CD4-positive, alpha-beta T cell (primary cell): Measurements from ENCODE around the gene INSYN2B. TPM values are rescaled to one million over a fixed set of nuclear protein-coding genes. Genes with fewer than 3 reads are reported as not detected.
"Not testable (repeated sequence)": the region's sequence is repeated elsewhere in the genome, so short reads cannot be mapped to it uniquely, and the experiment has no call there.

Experiments
- ATAC-seq: fragments of 200-7000 bp; cut with Tn5 transposase; one replicate; pipeline ENCODE4 v1.10.0; 2022; ENCODE audit warnings: mild to moderate bottlenecking; ENCODE audit not compliant: poor library complexity
- CTCF ChIA-PET: fragments of 350-600 bp; sonication (Branson Sonifier 250); formaldehyde crosslinking; loops from one replicate; lab custom pipeline; 2021; ENCODE audit warnings: antibody characterized with exemption, inconsistent platforms; lab: Charles Lee
- POLR2A ChIA-PET: fragments of 350-600 bp; sonication (Branson Sonifier 250); formaldehyde crosslinking; loops from one replicate; lab custom pipeline; 2021; ENCODE audit warnings: antibody characterized with exemption, inconsistent platforms; lab: Charles Lee
- DNase-seq, 14 experiments: peaks; one replicate each; pipeline ENCODE4 v3.0.0-alpha.2; 2013 to 2020; ENCODE audit warnings: mixed read lengths in 2 of 14
- H3K27ac ChIP-seq, 2 donors: one replicate each; pipeline versions ENCODE4 v1.5.1 to v1.7.0; 2013; ENCODE audit warnings: low read length in 2 of 2, low read depth in 1 of 2, mild to moderate bottlenecking in 1 of 2
- H3K27me3 ChIP-seq, 2 experiments: 1 replicate in 1 of 2; 2 replicates in 1 of 2; pipeline versions ENCODE4 v1.6.1 to v1.7.0; 2013; ENCODE audit warnings: low read length in 2 of 2, control low read depth in 1 of 2, mild to moderate bottlenecking in 1 of 2, moderate library complexity in 1 of 2; ENCODE audit not compliant: insufficient read depth in 2 of 2, control insufficient read depth in 1 of 2
- H3K36me3 ChIP-seq: one replicate; pipeline ENCODE4 v1.6.1; 2013; ENCODE audit warnings: low read length, control low read depth; ENCODE audit not compliant: insufficient read depth
- H3K4me1 ChIP-seq: one replicate; pipeline ENCODE4 v1.6.1; 2013; ENCODE audit warnings: low read length, control low read depth; ENCODE audit not compliant: insufficient read depth
- H3K4me3 ChIP-seq: one replicate; pipeline ENCODE4 v1.5.1; 2013; ENCODE audit warnings: mild to moderate bottlenecking, low read length, moderate library complexity
- H3K9me3 ChIP-seq, 2 experiments: 1 replicate in 1 of 2; 2 replicates in 1 of 2; pipeline versions ENCODE4 v1.6.1 to v1.7.0; 2013; ENCODE audit warnings: low read length in 2 of 2, mild to moderate bottlenecking in 2 of 2, control low read depth in 1 of 2, moderate library complexity in 1 of 2; ENCODE audit not compliant: control insufficient read depth in 1 of 2, insufficient read depth in 1 of 2
- H3K27ac Mint-ChIP-seq: one replicate; pipeline ENCODE4 v1.8.0; 2020; ENCODE audit warnings: mixed read lengths
- H3K27me3 Mint-ChIP-seq: one replicate; pipeline ENCODE4 v1.8.0; 2021; ENCODE audit warnings: mixed read lengths
- H3K36me3 Mint-ChIP-seq: one replicate; pipeline ENCODE4 v1.8.0; 2021; ENCODE audit warnings: low read depth, mixed read lengths
- H3K4me1 Mint-ChIP-seq: one replicate; pipeline ENCODE4 v1.8.0; 2021; ENCODE audit warnings: low read depth, mixed read lengths
- H3K4me3 Mint-ChIP-seq: one replicate; pipeline ENCODE4 v1.8.0; 2020; ENCODE audit warnings: mild to moderate bottlenecking, mixed read lengths
- H3K9me3 Mint-ChIP-seq: one replicate; pipeline ENCODE4 v1.8.0; 2020; ENCODE audit warnings: mixed read lengths
- CTCF ChIP-seq: fragments of 200-600 bp; IDR thresholded peaks from one replicate; pipeline ENCODE4 v1.8.0; 2022; ENCODE audit warnings: antibody characterized with exemption, mild to moderate bottlenecking
- intact Hi-C, 2 experiments: fragments of 100-400 bp; cut with DNase I in 1 of 2; cut with micrococcal nuclease in 1 of 2; formaldehyde crosslinking; loops; one replicate each; pipeline versions ENCODE4 v1.15.1 to v1.9.0; 2023 to 2025; cut with DNase I, micrococcal nuclease
- total RNA-seq, 174 experiments: library from RNA in 2 of 174; stranded (reverse) in 2 of 174; gene quantifications; one replicate each; pipeline ENCODE4 v1.2.3 and lab custom pipeline; 2021 to 2026

Gene INSYN2B
- total RNA-seq, 2 experiments from 2014 or later, result not detected

GRCh38 chr5:169838688-169839087, 141.6 kb downstream of the INSYN2B start:
- Mint-ChIP-seq H3K4me1 (peaks cover 4% of the 10 kb centered on the region), H3K27me3 (no peaks in the 10 kb centered on the region), H3K27ac (no peak overlapping the region), H3K9me3 (no peaks in the 10 kb centered on the region), H3K36me3 (peaks cover 80% of the 10 kb centered on the region), H3K4me3 (no peak overlapping the region)
- no peak for TF ChIP-seq CTCF
- no peaks in the 10 kb centered on the region for H3K9me3 ChIP-seq
- H3K4me1 ChIP-seq, result no peaks in the 10 kb centered on the region
- H3K36me3 ChIP-seq, result peaks cover 53% of the 10 kb centered on the region
- H3K4me3 ChIP-seq, result no peak overlapping the region
- DNase-seq, result no peak
- ChIA-PET CTCF (no interaction called here), POLR2A (no interaction called here)
- no peak for ATAC-seq
- no peaks in the 10 kb centered on the region for H3K27me3 ChIP-seq
- no peak overlapping the region for H3K27ac ChIP-seq
- intact Hi-C loops, result no loop called here

DNA sequence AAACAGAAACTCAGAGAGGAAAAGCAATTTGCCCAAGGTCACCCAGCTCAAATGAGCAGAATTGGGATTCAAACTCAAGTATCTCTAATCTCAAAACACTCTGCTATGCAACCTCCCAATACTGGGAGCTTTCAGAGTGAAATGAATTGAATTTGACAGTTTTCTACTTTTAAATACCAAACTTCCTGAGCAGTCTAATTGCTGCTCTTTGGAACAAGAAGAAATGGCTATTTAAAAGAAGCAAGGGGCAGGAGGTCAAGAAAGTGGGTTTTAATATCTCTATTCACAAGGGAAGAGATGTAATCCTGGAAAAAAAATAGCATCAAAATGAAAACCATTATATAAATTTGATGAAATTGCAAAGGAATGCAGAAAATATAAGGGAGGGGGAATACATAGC, 142.6 kb downstream of the INSYN2B start:
- no peak overlapping the region for H3K4me3 Mint-ChIP-seq
- Histone ChIP-seq H3K4me1 (no peaks in the 10 kb centered on the region), H3K27ac (no peak overlapping the region), H3K4me3 (no peak overlapping the region), H3K9me3 (no peaks in the 10 kb centered on the region), H3K36me3 (peaks cover 47% of the 10 kb centered on the region), H3K27me3 (no peaks in the 10 kb centered on the region)
- no peak for DNase-seq
- no peaks in the 10 kb centered on the region for H3K27me3 Mint-ChIP-seq
- POLR2A ChIA-PET, result no interaction called here
- H3K36me3 Mint-ChIP-seq, result peaks cover 72% of the 10 kb centered on the region
- intact Hi-C loops, result no loop called here
- ATAC-seq, result no peak
- CTCF ChIA-PET, result no interaction called here
- H3K27ac Mint-ChIP-seq, result no peak overlapping the region
- TF ChIP-seq CTCF, result no peak
- H3K4me1 Mint-ChIP-seq, result peaks cover 4% of the 10 kb centered on the region
- no peaks in the 10 kb centered on the region for H3K9me3 Mint-ChIP-seq

- intact Hi-C loops, result no loop called here
- H3K9me3 Mint-ChIP-seq, result no peaks in the 10 kb centered on the region
- H3K4me1 Mint-ChIP-seq, result peaks cover 4% of the 10 kb centered on the region
- no peak for ATAC-seq
- ChIA-PET POLR2A (no interaction called here), CTCF (no interaction called here)
- Histone ChIP-seq H3K9me3 (no peaks in the 10 kb centered on the region), H3K4me3 (no peak overlapping the region), H3K36me3 (peaks cover 42% of the 10 kb centered on the region), H3K4me1 (no peaks in the 10 kb centered on the region), H3K27ac (no peak overlapping the region), H3K27me3 (no peaks in the 10 kb centered on the region)
- no peak for TF ChIP-seq CTCF
- H3K27me3 Mint-ChIP-seq, result no peaks in the 10 kb centered on the region
- H3K36me3 Mint-ChIP-seq, result peaks cover 69% of the 10 kb centered on the region
- H3K27ac Mint-ChIP-seq, result no peak overlapping the region
- no peak for DNase-seq
- H3K4me3 Mint-ChIP-seq, result no peak overlapping the region
These were observed 143.3 kb downstream of the INSYN2B start for GRCh38 chr5:169836835-169837536.

DNA sequence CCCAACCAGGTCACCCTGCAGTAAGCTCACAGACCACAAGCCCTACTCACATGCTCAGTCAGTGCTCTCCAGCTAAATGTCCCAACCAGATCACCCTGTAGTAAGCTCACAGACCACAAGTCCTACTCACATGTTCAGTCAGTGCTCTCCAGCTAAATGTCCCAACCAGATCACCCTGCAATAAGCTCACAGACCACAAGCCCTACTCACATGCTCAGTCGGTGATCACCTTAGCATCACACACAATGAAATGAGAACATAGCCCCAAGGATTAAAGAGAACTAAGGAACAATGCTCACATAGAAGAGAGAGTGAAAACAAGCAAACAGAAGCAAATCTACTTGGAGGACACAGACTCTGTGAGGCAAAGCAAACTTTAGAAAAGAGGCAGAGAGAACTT, 145.8 kb downstream of the INSYN2B start:
- DNase-seq, intact Hi-C loops, H3K4me1 Mint-ChIP-seq, H3K4me1 ChIP-seq, POLR2A ChIA-PET, H3K27me3 ChIP-seq, CTCF ChIA-PET, H3K9me3 ChIP-seq, H3K27ac ChIP-seq, ATAC-seq, H3K27me3 Mint-ChIP-seq, H3K4me3 Mint-ChIP-seq, H3K4me3 ChIP-seq, H3K9me3 Mint-ChIP-seq: not testable (repeated sequence)
- H3K27ac Mint-ChIP-seq, result peak overlapping the region; percentile 10
- H3K36me3 Mint-ChIP-seq, result peaks cover 63% of the 10 kb centered on the region
- H3K36me3 ChIP-seq, result peaks cover 17% of the 10 kb centered on the region

- H3K4me1 Mint-ChIP-seq, H3K4me3 Mint-ChIP-seq, H3K27ac Mint-ChIP-seq, CTCF ChIA-PET, H3K4me3 ChIP-seq, POLR2A ChIA-PET, H3K9me3 ChIP-seq, intact Hi-C loops, H3K4me1 ChIP-seq, H3K27ac ChIP-seq, H3K27me3 Mint-ChIP-seq, ATAC-seq, H3K27me3 ChIP-seq, DNase-seq, H3K9me3 Mint-ChIP-seq: not testable (repeated sequence)
- peaks cover 59% of the 10 kb centered on the region for H3K36me3 Mint-ChIP-seq
- peaks cover 11% of the 10 kb centered on the region for H3K36me3 ChIP-seq
These were observed 146.5 kb downstream of the INSYN2B start for GRCh38 chr5:169833681-169834292.
